ENCODE results near the gene STRN3.
"Not testable (repeated sequence)": the region's sequence is repeated elsewhere in the genome, so short reads cannot be mapped to it uniquely, and the experiment has no call there.

The STRN3 gene

GRCh38 chr14:31037709-31038221 lies 11.6 kb upstream of the STRN3 start:
- no peak for DNase-seq (ENCODE audit: low read depth)

- no peak for DNase-seq (ENCODE audit: low read depth)
These were observed 10.4 kb upstream of the STRN3 start for GRCh38 chr14:31036552-31036951.

DNA sequence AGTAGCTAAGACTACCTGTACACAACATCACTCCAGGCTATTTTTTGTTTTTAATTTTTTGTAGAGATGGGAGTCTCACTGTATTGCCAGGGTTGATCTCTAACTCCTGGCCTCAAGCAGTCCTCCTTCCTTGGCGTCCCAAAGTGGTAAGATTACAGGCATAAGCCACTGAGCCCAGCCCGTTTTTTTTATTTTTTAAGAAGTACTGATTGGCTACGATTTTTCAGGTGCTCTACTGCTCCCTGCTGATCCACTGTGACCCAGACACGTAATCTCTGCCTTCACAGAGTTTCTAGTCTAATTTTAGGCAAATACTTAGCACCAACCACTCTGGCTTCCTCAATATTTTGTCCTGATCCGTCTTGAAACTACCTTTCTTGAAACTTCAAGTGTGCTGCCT lies 4.3 kb upstream of the STRN3 start:
- no peak for DNase-seq (ENCODE audit: low read depth)

- no peak for DNase-seq (ENCODE audit: low read depth)
These were observed 3.1 kb upstream of the STRN3 start for GRCh38 chr14:31029016-31029970.

- DNase-seq (ENCODE audit: low read depth) = no peak
These were observed 1.7 kb upstream of the STRN3 start for GRCh38 chr14:31027847-31028246.

DNA sequence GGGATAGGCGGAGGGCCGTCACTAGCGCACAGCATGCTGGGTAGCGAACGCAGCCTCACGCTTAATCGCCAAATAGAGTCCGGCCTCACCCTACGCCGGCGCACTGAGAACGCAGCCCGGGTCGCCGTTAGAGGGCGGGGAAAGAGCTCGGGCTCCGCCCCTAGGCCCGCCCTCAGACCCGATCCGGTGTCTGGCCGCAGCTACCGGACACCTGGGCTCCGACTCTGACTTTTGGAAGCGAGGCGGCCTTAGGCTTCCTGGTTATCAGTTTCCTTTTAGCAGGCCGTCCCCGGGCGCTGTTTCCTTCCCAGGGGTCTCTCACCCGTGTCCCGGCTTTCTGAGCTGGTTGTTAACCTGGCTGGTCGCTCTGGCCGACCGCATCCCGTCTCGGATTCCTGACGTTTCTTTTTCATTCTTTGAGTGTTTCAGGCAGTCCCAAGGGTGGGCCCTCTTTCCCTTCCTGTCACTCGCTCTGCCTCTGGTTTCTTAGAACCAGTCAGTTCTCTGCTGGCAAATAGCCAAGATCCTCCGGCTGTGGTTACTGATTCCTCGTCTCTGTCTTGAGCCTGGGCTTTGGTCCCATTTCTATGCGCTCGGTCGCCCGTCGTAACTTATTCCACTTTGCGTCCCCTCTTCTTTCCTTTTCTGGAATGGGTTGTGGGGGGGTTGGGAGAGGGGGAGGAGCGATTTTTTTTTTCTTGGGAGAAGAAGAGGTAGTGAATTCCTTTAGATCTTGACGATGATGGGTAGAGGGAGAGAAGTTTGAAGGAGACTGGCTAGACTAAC lies 464 bp upstream of the STRN3 start:
- peak; percentile 94 for DNase-seq (ENCODE audit: low read depth)

DNA sequence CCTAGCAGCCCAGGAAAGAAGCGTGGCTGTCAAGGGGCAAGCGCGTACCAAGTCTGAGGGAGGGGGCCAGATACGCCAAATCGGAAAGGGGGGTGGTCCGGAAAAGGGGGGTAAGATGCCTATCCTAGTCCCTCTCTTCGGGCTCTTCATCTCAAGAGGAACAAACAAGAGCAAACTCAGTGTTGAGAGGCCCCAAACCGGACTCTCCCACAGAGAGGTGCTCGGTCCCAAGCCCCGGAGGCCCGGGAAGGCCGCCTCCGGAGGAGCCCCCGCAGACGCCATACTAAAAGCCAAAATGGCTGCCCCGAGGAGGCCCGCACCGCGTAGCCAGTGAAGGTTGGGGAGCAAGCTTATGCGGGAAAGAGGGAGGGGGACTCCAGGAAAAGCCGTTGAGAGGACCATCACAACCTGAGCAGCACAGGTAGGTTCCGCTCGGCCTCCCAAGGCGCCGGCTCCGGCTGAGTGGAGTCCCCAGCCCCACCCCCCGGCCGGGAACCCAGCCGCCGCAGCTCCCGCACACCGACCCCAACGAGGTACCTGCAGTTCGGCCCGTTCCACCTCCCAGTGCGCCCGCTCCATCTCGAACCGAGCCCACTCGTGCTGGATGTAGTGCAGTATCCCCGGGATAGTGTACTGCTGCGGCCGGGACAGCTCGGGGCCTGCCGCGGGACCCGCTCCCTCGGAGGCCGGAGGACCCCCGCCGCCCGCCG lies 657 bp downstream of the STRN3 start, which contains the start of gene AP4S1:
Gene AP4S1, plus strand, starts transcription at position 283 of the 710 bp plus-strand sequence. CDS start 40,548 bp downstream, outside the sequence.
- no peak for DNase-seq (ENCODE audit: low read depth)

DNA sequence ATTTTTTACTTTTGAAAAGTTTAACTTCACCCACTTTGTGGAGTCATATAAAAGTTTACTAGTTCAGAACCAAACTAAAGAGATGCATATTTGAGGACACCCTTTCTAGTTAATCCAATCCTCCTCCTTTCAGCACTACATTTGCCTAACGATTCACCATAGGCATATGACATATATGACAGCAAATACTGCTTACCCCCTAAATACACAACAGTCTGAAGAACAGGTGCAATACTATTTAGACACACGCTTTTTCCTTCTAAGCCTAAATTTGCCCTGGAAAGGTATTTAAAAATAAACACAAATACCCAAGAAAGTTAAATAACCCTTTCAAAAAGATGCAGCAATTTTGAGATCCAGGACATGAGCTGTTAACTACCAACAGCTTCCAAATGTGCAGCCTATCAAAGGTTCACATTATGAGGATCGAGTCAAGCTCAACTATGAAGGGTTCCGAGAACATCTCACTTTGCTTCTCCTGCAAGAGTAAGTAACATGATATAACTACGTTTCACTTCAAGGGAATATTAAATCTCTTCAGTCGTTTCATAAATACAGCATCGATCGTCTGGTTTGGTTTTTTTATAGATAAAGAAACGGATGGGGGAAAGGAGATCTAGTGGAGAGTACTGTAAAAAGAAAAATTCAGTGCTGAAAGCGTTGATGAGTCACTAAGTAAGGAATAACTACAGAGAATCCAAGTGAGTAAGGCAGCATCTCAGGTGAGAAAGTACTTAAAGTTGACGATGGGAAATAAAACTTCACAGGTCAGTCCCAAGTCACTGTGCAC lies 1.4 kb downstream of the STRN3 start:
- DNase-seq (ENCODE audit: low read depth) = no peak

DNA sequence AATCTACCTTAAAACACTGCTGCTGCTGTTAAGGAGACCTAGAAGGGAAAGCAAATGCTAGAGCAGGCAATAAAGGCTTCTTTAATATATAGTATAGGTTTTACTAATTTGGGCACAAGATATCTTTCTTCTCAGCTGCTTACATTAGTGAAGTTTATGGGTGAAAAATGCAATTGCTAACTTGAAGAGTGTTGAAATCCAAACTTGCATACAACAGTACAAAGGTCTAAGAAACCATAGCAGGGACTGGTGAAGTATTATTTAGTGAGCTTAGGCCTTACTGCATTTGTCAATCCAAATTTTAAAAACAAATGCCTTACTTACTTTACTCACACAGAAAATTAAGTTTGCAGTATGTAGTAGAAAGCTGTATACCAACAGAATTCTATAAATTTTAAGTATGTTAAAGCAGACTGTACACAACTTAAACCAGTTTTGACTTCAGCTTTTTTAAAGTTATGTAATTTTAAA lies 2.1 kb downstream of the STRN3 start:
- no peak for DNase-seq (ENCODE audit: low read depth)

GRCh38 chr14:31022386-31022785 lies 3.8 kb downstream of the STRN3 start:
- DNase-seq (ENCODE audit: low read depth) = no peak

DNA sequence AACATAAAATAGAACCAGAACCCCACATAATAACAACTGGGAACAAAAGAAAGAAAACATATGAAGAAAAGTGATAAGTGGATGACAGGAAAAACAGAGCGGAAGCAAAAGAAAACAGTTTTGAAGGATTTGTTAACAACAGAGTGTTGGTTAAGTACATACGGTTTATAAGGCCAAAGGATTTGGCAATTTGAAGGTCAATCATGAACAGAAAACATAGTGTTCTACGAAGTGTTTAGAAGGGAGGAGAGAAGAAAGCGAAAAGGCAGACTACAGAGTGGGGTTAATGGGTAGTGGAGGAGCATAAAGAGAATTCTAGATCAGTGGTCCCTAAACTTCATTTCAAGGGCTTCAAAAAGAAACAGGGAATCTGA lies 4.6 kb downstream of the STRN3 start:
- DNase-seq (ENCODE audit: low read depth) = no peak

DNA sequence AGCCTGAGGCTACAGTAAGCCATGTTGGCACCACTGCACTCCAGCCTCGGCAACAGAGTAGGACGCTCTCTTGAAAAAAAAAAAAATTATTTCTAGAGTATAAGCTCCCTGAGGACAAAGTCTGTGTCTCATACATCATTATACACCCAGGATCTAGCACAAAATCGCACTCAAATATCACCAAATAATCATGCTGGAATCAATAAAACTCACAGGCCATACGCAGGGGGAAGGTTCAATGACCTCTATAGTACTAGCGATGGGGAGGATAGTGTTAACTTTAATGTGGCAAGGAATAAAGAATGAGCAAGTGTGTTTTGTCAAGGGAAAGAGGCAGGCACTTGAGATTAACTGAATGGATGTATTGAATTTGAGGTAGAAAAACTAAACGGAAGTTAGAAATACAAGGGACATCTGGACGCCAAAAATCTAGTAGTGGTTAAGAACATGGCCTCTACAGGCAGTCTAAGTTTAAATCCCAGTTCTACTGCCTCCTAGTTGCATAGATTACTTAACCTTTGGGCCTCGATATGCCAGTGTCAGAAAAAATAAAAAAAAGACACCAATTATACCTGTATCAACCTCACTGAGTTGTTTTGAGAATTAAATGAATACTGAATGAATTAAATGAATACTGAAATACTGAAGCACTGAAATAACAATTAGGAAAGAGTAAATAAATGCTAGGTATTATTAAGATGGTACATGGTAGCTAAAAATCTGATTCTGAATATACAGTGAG lies 5.2 kb downstream of the STRN3 start:
- DNase-seq (ENCODE audit: low read depth) = no peak

- DNase-seq (ENCODE audit: low read depth) = no peak
These were observed 8.0 kb downstream of the STRN3 start for GRCh38 chr14:31018057-31018645.

GRCh38 chr14:31013841-31014240 lies 12.3 kb downstream of the STRN3 start:
- DNase-seq (ENCODE audit: low read depth) = no peak

DNA sequence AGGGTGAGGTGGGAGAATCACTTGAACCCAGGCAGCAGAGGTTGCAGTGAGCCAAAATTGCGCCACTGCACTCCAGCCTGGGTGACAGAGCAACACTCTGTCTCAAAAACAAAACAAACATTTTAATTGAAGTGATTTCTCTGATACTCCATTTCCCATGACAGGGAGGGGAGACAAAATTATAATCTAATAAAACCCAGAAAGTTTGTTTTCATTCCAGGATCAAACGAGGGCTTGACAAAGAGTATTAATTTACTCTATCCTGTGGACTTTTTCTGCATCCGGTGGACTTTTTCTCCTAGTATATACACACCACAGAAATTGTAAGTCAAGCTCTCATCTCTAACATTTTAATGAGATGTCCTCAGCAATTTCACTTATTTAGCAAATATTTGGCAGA lies 15.2 kb downstream of the STRN3 start:
- no peak for DNase-seq (ENCODE audit: low read depth)

GRCh38 chr14:31009836-31010574 lies 16.2 kb downstream of the STRN3 start:
- DNase-seq (ENCODE audit: low read depth) = no peak

DNA sequence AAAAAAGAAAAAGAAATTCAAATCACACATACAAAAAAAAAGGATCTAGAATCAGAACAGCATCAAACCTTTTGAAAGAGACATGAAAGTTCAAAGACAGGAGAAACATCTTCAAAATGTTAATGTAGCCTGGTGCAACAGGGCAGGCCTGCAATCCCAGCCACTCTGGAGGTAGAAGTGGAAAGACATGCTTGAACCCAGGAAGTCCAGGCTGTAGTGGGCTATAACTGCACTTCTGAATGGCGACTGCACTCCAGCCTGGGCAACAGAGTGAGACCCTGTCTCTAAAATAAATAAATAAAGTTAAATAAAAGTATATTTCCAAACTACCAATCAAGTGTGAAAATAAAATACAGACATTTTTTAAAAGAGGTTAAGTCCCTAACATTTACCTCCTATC lies 19.5 kb downstream of the STRN3 start:
- DNase-seq (ENCODE audit: low read depth) = no peak

- DNase-seq (ENCODE audit: low read depth) = not testable (repeated sequence)
These were observed 22.2 kb downstream of the STRN3 start for GRCh38 chr14:31004007-31004406.

- DNase-seq (ENCODE audit: low read depth) = no peak
These were observed 22.9 kb downstream of the STRN3 start for GRCh38 chr14:31003284-31003683.

DNA sequence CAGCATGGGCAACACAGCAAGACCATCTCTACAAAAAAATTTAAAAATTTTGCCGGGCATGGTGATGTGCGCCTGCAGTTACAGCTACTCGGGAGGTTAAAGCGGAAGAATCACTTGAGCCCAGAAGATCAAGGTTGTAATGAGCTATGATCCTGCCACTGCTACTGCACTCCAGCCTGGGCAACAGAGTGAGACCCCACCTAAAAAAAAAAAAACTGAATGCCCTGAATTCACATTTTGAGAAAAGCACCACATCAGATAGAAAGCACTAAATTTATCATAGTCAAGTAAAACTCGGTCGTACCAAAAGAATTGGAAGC lies 24.9 kb downstream of the STRN3 start:
- no peak for DNase-seq (ENCODE audit: low read depth)

All from stromal cell of bone marrow (primary cell).